Measurements from ENCODE around the gene SLC6A7.

- no peak for TF ChIP-seq CTCF (IDR thresholded peaks at IDR 0.05; ENCODE audit: low read depth, low read length, poor library complexity, severe bottlenecking)
- no peak for TF ChIP-seq EZH2phosphoT487 (IDR thresholded peaks at IDR 0.05; ENCODE audit: borderline replicate concordance, low read length)
Observed at GRCh38 chr5:150181027-150181426, 8.8 kb upstream of the SLC6A7 start.

Data from DOHH2 (cell line).